Measurements from ENCODE around the gene CACYBP. TPM values are rescaled to one million over a fixed set of nuclear protein-coding genes. Genes with fewer than 3 reads are reported as not detected.

CACYBP gene
- total and polyA plus RNA-seq, 2 of the 8 experiments (the other 6 are each of a cell fraction or from before 2014, with no cell fraction given), result 28.3 to 247 TPM

DNA sequence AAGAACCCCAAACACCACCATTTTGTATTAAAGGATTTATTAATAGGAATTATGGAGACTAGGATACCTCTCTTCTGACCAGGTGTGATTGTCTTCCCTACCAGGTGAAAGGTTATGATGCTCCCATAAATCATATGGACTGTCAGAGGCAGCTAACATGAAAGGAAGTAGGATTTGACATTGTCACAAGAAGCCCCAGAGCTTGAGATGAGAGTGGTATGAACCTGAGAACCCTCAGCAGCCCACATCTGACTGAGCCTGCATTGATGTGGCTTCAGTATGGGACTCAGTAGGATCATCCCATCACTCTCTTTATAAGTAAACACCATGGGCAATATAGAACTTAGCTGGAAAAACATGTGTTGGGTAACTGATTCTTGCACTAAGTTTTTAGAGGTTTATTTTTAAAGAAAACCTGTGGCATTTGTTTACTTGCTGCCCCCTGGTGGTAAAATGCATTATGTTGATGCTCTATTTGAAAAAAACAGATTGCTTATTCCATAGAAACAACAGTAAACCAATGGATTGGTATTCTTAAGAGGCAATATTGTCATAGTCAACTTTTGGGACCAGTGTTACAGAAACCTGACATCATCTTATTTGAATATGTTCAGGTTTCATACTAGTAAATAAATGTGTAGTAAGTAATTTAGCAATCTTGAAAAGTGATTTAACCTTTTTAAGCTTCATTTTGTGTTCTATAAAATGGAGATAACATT lies 16.6 kb upstream of the CACYBP start (continued):
- no peak for TF ChIP-seq KDM1A (IDR thresholded peaks at IDR 0.05; ENCODE audit: borderline replicate concordance, low read length)
- TF ChIP-seq CBX5 (IDR thresholded peaks at IDR 0.05; ENCODE audit: low read depth, low read length), result no peak
- no peak for TF ChIP-seq BACH1 (IDR thresholded peaks at IDR 0.05; ENCODE audit: low read length)
- peak in 1 of 2 experiments; percentile 34; a peak in 2 of 4 replicates for TF ChIP-seq RAD21 (IDR thresholded peaks at IDR 0.05 in 1 of 2, conservative IDR thresholded peaks at IDR 0.05 in 1 of 2; ENCODE audit: low read depth in 2 of 2, low read length in 2 of 2)
- TF ChIP-seq, protein P1, sequence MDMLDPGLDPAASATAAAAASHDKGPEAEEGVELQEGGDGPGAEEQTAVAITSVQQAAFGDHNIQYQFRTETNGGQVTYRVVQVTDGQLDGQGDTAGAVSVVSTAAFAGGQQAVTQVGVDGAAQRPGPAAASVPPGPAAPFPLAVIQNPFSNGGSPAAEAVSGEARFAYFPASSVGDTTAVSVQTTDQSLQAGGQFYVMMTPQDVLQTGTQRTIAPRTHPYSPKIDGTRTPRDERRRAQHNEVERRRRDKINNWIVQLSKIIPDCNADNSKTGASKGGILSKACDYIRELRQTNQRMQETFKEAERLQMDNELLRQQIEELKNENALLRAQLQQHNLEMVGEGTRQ (IDR thresholded peaks at IDR 0.05; ENCODE audit: low read length), result no peak
- TF ChIP-seq CHD2 (IDR thresholded peaks at IDR 0.05; ENCODE audit: low read length), result no peak
